NCI-H460 (cell line): ENCODE data around the gene BAHD1. TPM values are rescaled to one million over a fixed set of nuclear protein-coding genes. Genes with fewer than 3 reads are reported as not detected.

Experiments
- total RNA-seq: library from RNA; depleted of rRNA; stranded (reverse); fragments of >200 nt; shearing (Covaris generic); gene quantifications from 2 replicates; pipeline ENCODE4 v1.2.3, GENCODE V29; 2014; rRNA removed

The BAHD1 gene
- total RNA-seq, 1 experiment from 2014 or later: 7.2 TPM

Other genes with a start within 250 kb of the BAHD1 start
- 1.6 TPM in 1 of 2 replicates, not detected in the other for gene PAK6, start 201.9 kb upstream of the BAHD1 start, total RNA-seq
- not detected in 2 replicates for gene ANKRD63, start 157.9 kb upstream of the BAHD1 start, total RNA-seq
- gene PLCB2, start 133.0 kb upstream of the BAHD1 start, total RNA-seq: 0.74 and 0.75 TPM in 2 replicates
- gene INAFM2, start 117.3 kb upstream of the BAHD1 start, total RNA-seq: 15.9 and 16.6 TPM in 2 replicates
- gene CCDC9B, start 100.0 kb upstream of the BAHD1 start, total RNA-seq: 8.9 and 9.4 TPM in 2 replicates
- gene PHGR1, start 89.9 kb upstream of the BAHD1 start, total RNA-seq: not detected in 2 replicates
- gene DISP2, start 82.7 kb upstream of the BAHD1 start, total RNA-seq: 0.12 and 1.0 TPM in 2 replicates
- 66.8 and 80.4 TPM in 2 replicates for gene KNSTRN, start 58.2 kb upstream of the BAHD1 start, total RNA-seq
- gene IVD, start 35.2 kb upstream of the BAHD1 start, total RNA-seq: 19.0 and 27.2 TPM in 2 replicates
- gene CHST14, start 30.0 kb downstream of the BAHD1 start, total RNA-seq: 9.3 and 12.4 TPM in 2 replicates
- gene CCDC32, start 124.1 kb downstream of the BAHD1 start, total RNA-seq: 17.0 and 17.8 TPM in 2 replicates
- 13.3 and 13.5 TPM in 2 replicates for gene RPUSD2, start 128.3 kb downstream of the BAHD1 start, total RNA-seq
- gene KNL1, start 153.3 kb downstream of the BAHD1 start, total RNA-seq: 24.8 and 25.2 TPM in 2 replicates